GM18505 (cell line): ENCODE results near the gene NSDHL.
A peak's percentile ranks its signal among the peaks of the same experiment; 100 is the strongest.
"Not testable (repeated sequence)": the region's sequence is repeated elsewhere in the genome, so short reads cannot be mapped to it uniquely, and the experiment has no call there.

ENCODE experiments used
- ATAC-seq: cut with Tn5 transposase; IDR thresholded peaks from one replicate; pipeline ENCODE4 v1.9.1; 2021; ENCODE audit not compliant: unreplicated experiment
- POLR2A ChIP-seq: IDR thresholded peaks from 4 replicates; pipeline ENCODE4 v1.6.1; 2011; ENCODE audit warnings: borderline replicate concordance; ENCODE audit not compliant: insufficient read depth, insufficient read length; ENCODE audit errors: extremely low read depth

NSDHL gene

GRCh38 chrX:152901816-152902501, 71.1 kb downstream of the NSDHL start:
- ATAC-seq = no peak
- no peak for TF ChIP-seq POLR2A

- no peak for TF ChIP-seq POLR2A
- ATAC-seq = no peak
Observed at GRCh38 chrX:152902502-152902820, 71.6 kb downstream of the NSDHL start.

GRCh38 chrX:152903589-152903988, 72.7 kb downstream of the NSDHL start:
- ATAC-seq = no peak
- no peak for TF ChIP-seq POLR2A

GRCh38 chrX:152904151-152905080, 73.6 kb downstream of the NSDHL start:
- no peak for TF ChIP-seq POLR2A
- no peak for ATAC-seq

GRCh38 chrX:152905081-152905420, 74.2 kb downstream of the NSDHL start:
- ATAC-seq = no peak
- TF ChIP-seq POLR2A = no peak

GRCh38 chrX:152907084-152907651, 76.3 kb downstream of the NSDHL start:
- TF ChIP-seq POLR2A = no peak
- no peak for ATAC-seq

GRCh38 chrX:152908486-152908885, 77.6 kb downstream of the NSDHL start:
- ATAC-seq = no peak
- TF ChIP-seq POLR2A = no peak

- ATAC-seq = not testable (repeated sequence)
Observed at GRCh38 chrX:152910018-152910417, 79.2 kb downstream of the NSDHL start.

- no peak for ATAC-seq
- TF ChIP-seq POLR2A = no peak
Observed at GRCh38 chrX:152912106-152912505, 81.2 kb downstream of the NSDHL start.

GRCh38 chrX:152912641-152913040, 81.8 kb downstream of the NSDHL start:
- ATAC-seq = no peak
- TF ChIP-seq POLR2A = no peak

- ATAC-seq = no peak
- TF ChIP-seq POLR2A = no peak
Observed at GRCh38 chrX:152913346-152913745, 82.5 kb downstream of the NSDHL start.

GRCh38 chrX:152913910-152914309, 83.0 kb downstream of the NSDHL start:
- TF ChIP-seq POLR2A = no peak

GRCh38 chrX:152915541-152916241, 84.8 kb downstream of the NSDHL start:
- TF ChIP-seq POLR2A = no peak
- peak; percentile 80 for ATAC-seq

More at GRCh38 chrX:152913910-152914309, 83.0 kb downstream of the NSDHL start:
- ATAC-seq = no peak

- TF ChIP-seq POLR2A = no peak
- no peak for ATAC-seq
Observed at GRCh38 chrX:152917656-152918579, 87.1 kb downstream of the NSDHL start.
